GM13976 (cell line): ENCODE measurements around the gene KLF4.

Experiments used
- DNase-seq: peaks from one replicate; pipeline ENCODE4 v3.0.0; 2012; ENCODE audit warnings: low spot score
- CTCF ChIP-seq: IDR thresholded peaks from 2 replicates; pipeline ENCODE4 v1.5.1; 2012; ENCODE audit warnings: borderline replicate concordance, mild to moderate bottlenecking; ENCODE audit not compliant: insufficient read depth; ENCODE audit errors: extremely low read depth, missing control alignments, control extremely low read depth
- in situ Hi-C: fragments of 300-500 bp; cut with MboI; formaldehyde crosslinking; loops from one replicate; pipeline ENCODE4 v1.12.0; 2022; ENCODE audit warnings: low sequenced_read_pairs, mixed read lengths, inconsistent platforms; ENCODE audit not compliant: unreplicated experiment

KLF4 gene

DNA sequence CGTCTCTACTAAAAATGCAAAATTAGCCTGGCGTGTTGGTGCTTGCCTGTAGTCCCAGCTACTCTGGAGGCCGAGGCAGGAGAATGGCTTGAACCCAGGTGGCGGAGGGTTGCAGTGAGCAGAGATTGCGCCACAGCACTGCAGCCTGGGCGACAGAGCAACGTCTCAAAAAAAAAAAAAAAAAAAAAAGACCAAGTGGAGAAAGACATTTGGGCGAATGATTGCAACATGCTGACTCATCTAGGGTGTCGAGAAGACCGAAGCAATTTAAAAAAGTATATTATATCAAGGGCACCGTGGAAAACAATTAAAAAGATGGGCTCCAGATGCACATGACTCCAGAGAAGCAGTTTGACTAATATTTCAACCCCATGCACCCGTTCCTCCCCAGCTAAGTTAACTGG lies 9.2 kb downstream of the KLF4 start:
- no peak for DNase-seq
- in situ Hi-C loops: loop anchor here (25.0 kb wide), 1 partner anchor 782 kb away; no protein-coding TSS in a partner anchor
- no peak for TF ChIP-seq CTCF

DNA sequence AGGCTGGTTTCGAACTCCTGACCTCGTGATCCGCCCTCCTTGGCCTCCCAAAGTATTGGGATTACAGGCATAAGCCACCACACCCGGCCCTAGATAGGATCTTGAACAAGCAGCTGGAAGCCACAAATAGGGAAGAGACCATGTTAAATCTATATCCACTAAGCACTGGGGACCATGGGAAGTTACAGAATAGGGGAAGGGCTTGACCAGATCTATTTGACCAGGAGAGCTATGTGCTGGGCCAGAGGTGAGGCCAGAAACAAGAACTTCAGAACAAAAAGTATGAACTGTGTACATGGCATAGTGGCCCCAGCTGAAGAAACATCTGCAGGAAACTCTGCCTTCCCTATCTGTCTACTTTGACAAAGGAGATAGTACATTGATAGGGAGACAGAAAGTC lies 10.8 kb downstream of the KLF4 start:
- no peak for TF ChIP-seq CTCF
- DNase-seq: no peak
- in situ Hi-C loops: loop anchor here (10.0 to 25.0 kb wide), 2 partner anchors 783 to 1086 kb away; no protein-coding TSS in a partner anchor

GRCh38 chr9:107474124-107474523 lies 15.4 kb downstream of the KLF4 start:
- no peak for DNase-seq
- in situ Hi-C loops: loop anchor here (10.0 to 25.0 kb wide), 2 partner anchors 1091 to 1288 kb away; no protein-coding TSS in a partner anchor
- TF ChIP-seq CTCF: no peak

- TF ChIP-seq CTCF: no peak
- DNase-seq: no peak
- in situ Hi-C loops: loop anchor here (10.0 to 25.0 kb wide), 2 partner anchors 1092 to 1290 kb away; no protein-coding TSS in a partner anchor
Measured at GRCh38 chr9:107472581-107473340, 16.8 kb downstream of the KLF4 start.

GRCh38 chr9:107471552-107471951 lies 18.0 kb downstream of the KLF4 start:
- TF ChIP-seq CTCF: no peak
- in situ Hi-C loops: loop anchor here (10.0 to 25.0 kb wide), 2 partner anchors 1093 to 1291 kb away; no protein-coding TSS in a partner anchor
- no peak for DNase-seq

GRCh38 chr9:107467416-107467815 lies 22.2 kb downstream of the KLF4 start:
- DNase-seq: no peak
- in situ Hi-C loops: loop anchor here (25.0 kb wide), 1 partner anchor 1295 kb away; no protein-coding TSS in a partner anchor
- TF ChIP-seq CTCF: no peak
